ENCODE results near the gene PRKCH.

Gene PRKCH

GRCh38 chr14:61587081-61587713, 265.8 kb downstream of the PRKCH start:
- no peak for DNase-seq (ENCODE audit: low read depth in 2 of 2)

- no peak for DNase-seq (ENCODE audit: low read depth in 2 of 2)
Measured at GRCh38 chr14:61588419-61588901, 267.1 kb downstream of the PRKCH start.

- no peak for DNase-seq (ENCODE audit: low read depth in 2 of 2)
Measured at GRCh38 chr14:61589691-61590581, 268.6 kb downstream of the PRKCH start.

GRCh38 chr14:61591862-61592261, 270.5 kb downstream of the PRKCH start:
- DNase-seq (ENCODE audit: low read depth in 2 of 2) = no peak

- no peak for DNase-seq (ENCODE audit: low read depth in 2 of 2)
Measured at GRCh38 chr14:61593330-61593729, 272.0 kb downstream of the PRKCH start.

- no peak for DNase-seq (ENCODE audit: low read depth in 2 of 2)
Measured at GRCh38 chr14:61596990-61597389, 275.6 kb downstream of the PRKCH start.

GRCh38 chr14:61598980-61599379, 277.6 kb downstream of the PRKCH start:
- no peak for DNase-seq (ENCODE audit: low read depth in 2 of 2)

GRCh38 chr14:61599942-61600341, 278.6 kb downstream of the PRKCH start:
- no peak for DNase-seq (ENCODE audit: low read depth in 2 of 2)
